HG02610 (cell line): Measurements from ENCODE around the gene IQCN.

Source experiments
- ATAC-seq: cut with Tn5 transposase; IDR thresholded peaks from one replicate; pipeline ENCODE4 v1.9.1; 2021; ENCODE audit warnings: mild to moderate bottlenecking, moderate library complexity; ENCODE audit not compliant: unreplicated experiment

The IQCN gene

GRCh38 chr19:18266771-18267686 lies 7.2 kb downstream of the IQCN start:
- no peak for ATAC-seq

- ATAC-seq = no peak
These were observed 8.7 kb downstream of the IQCN start for GRCh38 chr19:18265582-18265981.

DNA sequence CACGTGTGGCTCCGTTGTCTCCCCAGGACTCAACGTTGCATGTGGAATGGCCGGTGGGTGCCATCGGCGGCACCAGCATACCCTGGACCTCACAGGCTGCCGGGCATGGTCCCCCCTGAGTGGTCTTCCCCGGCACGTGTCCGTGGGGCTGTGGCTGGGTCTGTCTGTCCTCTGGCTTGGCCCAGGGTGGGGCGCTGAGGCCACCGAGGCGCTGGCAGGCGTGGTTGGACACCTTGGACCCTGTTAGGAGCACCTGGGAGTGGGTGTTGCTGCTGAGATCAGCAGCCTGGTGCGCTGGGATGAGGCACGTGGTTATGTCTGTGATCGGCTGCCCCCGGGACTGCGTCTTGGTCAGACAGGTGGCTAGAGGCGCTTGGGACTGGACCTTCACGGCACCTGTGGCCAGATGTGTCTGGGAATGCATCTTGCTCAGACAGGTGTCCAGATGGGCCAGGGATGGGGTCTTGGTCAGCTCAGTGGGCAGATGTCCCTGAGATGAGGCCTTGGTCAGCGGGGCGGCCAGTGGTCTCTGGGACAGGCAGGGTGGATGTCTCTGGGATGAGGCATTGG lies 9.2 kb downstream of the IQCN start:
- ATAC-seq = no peak

GRCh38 chr19:18264137-18264854 lies 10.0 kb downstream of the IQCN start:
- no peak for ATAC-seq

DNA sequence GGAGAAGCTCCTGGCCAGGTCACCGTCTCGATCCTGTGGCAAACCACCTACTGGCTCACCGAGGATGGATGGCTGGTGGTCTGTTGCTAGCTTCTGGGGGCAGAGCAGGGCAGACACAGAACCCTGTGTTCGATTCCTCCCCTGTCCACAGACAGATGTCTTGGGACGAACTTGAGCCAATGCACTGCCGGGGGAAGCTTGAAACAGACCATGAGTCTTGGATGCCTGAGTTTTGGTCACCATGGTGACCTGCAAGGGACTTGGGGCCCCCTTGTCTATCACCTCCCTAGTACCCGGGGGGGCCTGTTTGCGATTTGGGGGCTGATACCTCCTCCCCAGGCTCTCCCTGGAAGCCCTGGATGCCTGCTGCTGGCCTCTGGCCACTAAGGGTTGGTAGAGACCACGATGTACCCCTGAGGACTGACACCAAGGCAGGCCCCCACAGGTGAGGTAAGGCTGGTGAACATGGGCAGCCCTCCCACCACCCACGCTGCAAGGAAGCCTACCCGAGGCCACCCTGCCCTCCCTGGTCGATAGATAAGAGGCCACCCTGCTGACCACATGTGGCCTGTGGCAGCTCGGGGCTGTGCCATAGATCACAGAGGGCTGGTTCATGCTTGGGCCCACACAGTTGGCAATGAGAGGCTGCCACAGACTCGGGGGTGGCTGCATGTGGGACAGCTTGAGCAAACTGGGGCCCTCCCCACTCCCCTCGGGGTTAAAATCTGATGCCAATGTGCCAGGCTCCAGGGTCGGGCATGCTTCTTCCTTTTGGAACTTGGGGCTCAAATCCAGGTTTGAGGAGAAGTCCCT lies 10.7 kb downstream of the IQCN start:
- ATAC-seq = no peak

- ATAC-seq = no peak
These were observed 11.3 kb downstream of the IQCN start for GRCh38 chr19:18262917-18263316.

GRCh38 chr19:18262144-18262543 lies 12.1 kb downstream of the IQCN start:
- no peak for ATAC-seq

DNA sequence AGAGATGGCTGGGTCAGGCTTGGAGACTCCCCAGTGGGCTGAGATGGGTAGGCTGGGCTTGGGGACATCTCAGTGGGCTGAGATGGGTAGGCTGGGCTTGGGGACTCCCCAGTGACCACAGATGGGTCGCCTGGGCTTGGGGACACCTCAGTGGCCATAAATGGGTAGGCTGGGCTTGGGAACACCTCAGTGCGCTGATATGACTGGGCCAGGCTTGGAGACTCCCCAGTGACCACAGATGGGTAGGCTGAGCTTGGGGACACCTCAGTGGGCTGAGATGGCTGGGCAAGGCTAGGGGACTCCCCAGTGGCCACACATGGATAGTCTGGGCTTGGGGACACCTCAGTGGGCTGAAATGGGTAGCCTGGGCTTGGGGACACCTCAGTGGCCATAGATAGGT lies 12.8 kb downstream of the IQCN start:
- ATAC-seq = no peak

GRCh38 chr19:18259893-18260292 lies 14.4 kb downstream of the IQCN start:
- no peak for ATAC-seq

DNA sequence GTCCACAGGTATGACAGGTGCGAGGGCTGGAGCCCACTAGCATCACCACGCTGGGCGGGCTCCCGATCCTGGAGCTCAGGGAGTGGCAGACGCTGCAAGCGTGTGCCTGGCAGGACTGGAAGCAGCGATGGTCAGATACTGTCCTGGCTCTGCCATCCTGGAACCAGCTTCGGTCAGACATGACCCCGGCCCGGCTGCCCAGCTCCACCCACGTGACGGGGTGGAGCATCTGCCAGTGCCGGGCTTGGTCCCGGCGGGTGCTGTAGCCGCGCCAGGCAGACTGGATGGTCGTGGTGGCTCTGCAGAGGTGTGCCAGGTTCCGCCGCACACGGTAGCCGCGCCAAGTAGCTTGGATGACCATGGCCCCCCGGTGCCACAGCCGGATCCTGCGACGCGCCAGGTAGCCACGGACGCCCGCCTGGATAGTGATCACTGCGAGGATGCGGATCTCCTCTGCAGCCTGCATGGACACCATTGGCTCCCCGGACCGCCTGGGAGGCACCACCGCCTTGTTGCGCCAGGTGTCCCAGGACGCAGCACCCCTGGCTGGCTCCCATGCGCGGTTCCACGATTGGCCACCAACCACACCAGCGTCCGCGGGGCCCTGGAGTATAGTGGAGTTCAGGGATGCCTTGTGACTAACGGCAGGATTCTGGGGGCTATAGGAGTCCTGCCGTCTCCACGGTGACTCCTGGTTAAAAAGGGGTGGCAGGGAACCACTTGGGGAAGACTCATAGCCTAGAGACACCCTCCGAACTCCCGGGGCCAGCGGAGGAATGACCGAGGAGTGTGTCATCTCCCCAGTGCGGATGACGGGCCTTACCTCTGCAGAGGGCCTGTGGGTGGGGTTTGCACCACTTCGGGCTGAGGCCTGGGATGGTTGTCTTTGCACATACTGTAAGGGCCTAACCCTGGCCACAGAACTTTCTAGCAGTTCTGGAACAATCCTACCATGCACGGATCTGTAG lies 16.5 kb downstream of the IQCN start:
- ATAC-seq = no peak

GRCh38 chr19:18254546-18255503 lies 19.4 kb downstream of the IQCN start:
- no peak for ATAC-seq

- ATAC-seq = no peak
These were observed 20.5 kb downstream of the IQCN start for GRCh38 chr19:18253716-18254115.

GRCh38 chr19:18253130-18253529 lies 21.1 kb downstream of the IQCN start:
- no peak for ATAC-seq

GRCh38 chr19:18252370-18252717 lies 21.9 kb downstream of the IQCN start:
- ATAC-seq = no peak

- ATAC-seq = no peak
These were observed 22.5 kb downstream of the IQCN start for GRCh38 chr19:18251587-18252369.

GRCh38 chr19:18249834-18250233 lies 24.4 kb downstream of the IQCN start:
- no peak for ATAC-seq

DNA sequence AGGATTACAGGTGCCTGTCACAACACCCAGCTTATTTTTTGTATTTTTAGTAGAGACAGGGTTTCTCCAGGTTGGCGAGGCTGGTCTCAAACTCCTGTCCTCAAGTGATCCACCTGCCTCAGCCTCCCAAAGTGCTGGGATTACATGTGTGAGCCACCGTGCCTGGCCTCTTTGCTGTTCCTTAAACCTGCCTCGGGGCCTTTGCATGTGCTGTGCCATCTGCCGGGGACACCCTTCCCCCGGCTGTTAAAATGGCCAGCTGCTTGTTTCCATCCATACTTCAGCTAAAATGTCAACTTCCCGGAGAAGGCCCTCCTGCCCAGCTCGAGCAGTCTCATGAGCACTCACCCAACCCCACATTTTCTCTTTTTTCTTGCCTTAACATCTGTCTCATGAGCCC lies 29.0 kb downstream of the IQCN start:
- ATAC-seq = no peak

GRCh38 chr19:18239303-18239702 lies 34.9 kb downstream of the IQCN start:
- ATAC-seq = no peak
